GM18499 (cell line): ENCODE data around the gene PORCN.

ENCODE experiments used
- ATAC-seq: cut with Tn5 transposase; IDR thresholded peaks from one replicate; pipeline ENCODE4 v1.9.1; 2021; ENCODE audit warnings: moderate number of reproducible peaks; ENCODE audit not compliant: insufficient read depth, unreplicated experiment

PORCN gene

GRCh38 chrX:48508400-48509244 is at the start of gene PORCN:
Gene PORCN, plus strand, starts transcription at chrX:48508992. Its CDS starts 829 bp downstream, at chrX:48509821.
- no peak for ATAC-seq

- ATAC-seq = no peak
These were observed 49.3 kb upstream of the PORCN start for GRCh38 chrX:48459483-48459882.

- ATAC-seq = no peak
These were observed 48.8 kb upstream of the PORCN start for GRCh38 chrX:48460031-48460430.

DNA sequence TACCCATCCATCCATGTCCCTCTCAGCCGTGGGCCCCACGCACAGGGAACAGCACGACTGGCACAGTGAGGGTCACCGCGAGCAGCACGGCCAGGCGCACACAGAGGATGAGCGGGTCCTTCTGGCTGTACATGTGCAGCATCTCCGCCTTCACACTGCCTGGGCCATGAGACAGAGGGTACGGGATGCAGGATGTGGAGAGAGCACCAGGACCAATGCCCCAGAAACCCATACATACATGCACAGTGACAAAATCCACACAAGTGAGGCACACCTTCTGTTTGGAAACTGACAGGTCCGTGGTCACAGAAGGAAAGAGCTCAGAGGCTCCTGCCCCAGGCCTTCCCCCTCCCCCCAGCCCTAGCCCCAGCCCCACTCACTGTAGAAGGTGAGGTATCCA is 48.2 kb upstream of the PORCN start:
- ATAC-seq = no peak

- no peak for ATAC-seq
These were observed 47.0 kb upstream of the PORCN start for GRCh38 chrX:48461830-48462229.

GRCh38 chrX:48465336-48465933 is 43.4 kb upstream of the PORCN start:
- ATAC-seq = no peak

GRCh38 chrX:48466696-48467095 is 42.1 kb upstream of the PORCN start:
- ATAC-seq = no peak

DNA sequence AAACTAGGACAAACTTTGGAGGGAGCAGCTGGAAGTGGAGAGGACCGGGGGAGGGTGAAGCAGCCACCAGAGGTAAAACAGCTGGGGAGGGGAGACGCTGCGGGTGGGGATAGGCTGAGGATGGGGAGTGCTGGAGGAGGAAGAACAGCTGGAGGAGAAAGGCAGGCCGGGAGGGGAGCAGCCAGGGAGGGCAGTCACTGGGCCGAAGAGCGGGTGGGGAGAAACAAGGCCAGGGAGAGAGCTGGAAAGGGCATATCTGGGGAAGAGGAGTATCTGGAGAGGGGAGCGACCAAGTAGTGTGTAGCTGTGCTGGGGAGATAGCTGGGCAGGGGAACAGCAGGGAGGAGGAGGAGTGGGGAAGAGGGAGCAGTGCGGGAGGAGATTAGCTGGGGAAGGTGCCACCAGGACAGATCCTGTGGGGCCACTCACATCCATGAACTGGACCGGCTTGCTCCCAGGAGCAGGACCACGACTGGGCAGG is 41.5 kb upstream of the PORCN start:
- no peak for ATAC-seq

DNA sequence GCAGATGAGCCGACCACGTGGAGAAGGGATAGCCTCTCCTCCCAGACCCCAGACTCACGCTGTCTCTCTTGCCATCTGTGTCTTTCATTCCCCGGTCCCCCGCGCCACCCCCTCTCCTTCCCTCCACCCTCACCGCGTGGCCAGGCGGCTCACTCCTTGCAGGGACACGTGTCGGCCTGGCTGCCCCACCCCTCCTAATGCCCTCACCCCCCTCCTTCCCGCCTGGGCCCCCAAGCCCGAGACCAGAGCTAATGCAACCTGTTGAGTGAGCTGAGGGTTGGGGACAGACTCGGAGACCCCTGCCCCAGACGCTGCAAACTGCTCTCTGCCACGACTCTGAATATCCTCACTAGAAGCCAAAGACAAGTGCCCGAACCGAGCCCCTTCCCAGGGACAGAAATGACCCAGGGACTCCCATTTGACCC is 40.5 kb upstream of the PORCN start:
- ATAC-seq = no peak

- ATAC-seq = no peak
These were observed 39.8 kb upstream of the PORCN start for GRCh38 chrX:48468693-48469691.

DNA sequence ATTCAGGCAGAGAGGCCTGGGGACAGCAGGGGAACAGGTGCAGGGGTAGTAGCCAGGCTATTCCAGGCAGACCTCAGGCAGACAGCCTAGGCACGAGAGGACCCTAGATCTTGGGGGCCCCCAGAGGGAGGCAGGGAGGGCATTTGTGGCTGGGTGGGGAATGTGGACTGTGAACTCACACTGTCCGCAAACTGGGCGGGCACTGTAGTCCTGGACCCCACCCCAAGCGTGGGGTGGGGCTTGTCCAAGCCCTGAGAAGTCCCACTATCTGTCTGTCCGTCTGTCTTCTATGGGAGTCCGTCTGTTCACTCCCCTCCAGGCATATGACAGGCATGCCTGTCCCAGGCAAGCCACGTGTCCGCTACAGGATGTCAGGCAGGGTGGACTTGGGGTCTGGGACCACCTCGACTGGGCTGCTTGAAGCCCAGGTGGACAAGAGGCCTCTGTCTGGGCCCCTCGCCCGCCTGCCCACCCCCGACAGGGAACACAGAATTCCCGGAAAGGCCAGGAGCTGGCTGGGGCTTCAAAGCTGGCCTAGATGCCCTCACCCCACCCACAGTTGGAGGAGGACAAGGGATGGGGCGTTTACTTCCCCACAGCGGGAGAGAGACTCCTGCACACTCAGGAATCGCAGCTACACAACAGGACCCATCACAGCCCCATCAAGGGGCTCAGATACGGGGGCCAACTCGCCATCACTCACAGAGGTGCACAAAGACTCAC is 38.5 kb upstream of the PORCN start, which contains the start of gene SLC38A5:
TSS of gene SLC38A5 (minus strand) at position 151 of the 723 bp plus-strand sequence. CDS start 2,336 bp downstream, outside the sequence.
- no peak for ATAC-seq

GRCh38 chrX:48470833-48471118 is 38.0 kb upstream of the PORCN start:
- no peak for ATAC-seq

DNA sequence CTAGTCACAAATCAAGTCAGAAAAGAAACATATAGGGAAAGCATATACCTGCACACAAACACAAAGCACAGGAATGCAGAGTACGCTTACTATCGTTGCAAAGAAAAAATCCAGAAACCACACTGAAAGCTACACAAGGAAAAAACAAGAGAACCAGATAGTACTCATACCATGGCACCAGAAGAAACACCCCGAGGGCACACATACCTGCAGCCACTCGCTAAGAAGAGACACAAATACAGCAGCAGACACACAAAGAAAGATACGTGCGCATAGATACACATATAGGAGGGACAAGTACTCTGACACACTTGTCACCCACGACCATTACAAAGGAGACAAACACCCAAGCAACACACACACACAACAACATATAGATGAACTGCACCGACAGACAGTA is 37.3 kb upstream of the PORCN start:
- no peak for ATAC-seq

- no peak for ATAC-seq
These were observed 36.6 kb upstream of the PORCN start for GRCh38 chrX:48472225-48472624.

DNA sequence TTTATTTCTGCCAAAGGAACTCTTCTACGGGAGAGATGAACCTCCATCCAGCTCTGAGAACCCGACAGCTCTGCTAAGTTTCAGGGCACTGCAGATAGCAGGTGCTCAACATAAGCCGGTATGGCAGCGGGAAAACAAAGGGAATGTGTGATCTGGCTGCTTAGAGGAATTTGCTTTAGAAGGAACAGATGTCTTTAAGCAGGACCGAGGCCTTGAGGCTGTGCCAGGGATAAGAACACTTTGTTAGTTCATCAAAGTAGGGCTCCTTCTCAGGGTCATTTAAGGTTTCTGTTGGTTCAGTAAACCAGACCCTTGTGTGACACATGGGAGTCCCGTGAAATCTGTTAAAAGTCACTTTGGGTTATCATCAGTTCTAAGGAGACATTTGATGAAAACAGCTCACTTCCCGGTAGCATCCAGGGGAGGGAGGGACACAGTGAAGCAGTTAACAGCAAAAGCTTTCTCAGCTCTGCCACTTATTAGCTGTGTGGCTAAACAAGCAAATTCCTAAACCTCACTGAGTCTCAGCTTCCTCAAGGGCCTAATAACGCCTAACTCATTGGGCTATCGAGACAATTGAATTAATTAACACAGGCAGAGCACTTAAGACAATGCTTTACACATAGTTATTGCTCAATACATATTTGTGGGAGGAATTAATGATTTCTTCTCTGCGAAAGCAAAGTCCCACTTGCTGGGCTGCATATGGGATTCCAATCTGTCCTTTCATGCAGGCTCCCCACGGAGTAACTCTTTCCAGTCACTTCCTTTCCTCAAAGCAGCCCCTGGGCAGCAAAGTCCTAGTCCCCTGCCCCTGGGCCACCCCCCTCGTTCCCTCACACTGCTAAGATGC is 35.7 kb upstream of the PORCN start:
- no peak for ATAC-seq

GRCh38 chrX:48473704-48473990 is 35.1 kb upstream of the PORCN start:
- ATAC-seq = no peak

DNA sequence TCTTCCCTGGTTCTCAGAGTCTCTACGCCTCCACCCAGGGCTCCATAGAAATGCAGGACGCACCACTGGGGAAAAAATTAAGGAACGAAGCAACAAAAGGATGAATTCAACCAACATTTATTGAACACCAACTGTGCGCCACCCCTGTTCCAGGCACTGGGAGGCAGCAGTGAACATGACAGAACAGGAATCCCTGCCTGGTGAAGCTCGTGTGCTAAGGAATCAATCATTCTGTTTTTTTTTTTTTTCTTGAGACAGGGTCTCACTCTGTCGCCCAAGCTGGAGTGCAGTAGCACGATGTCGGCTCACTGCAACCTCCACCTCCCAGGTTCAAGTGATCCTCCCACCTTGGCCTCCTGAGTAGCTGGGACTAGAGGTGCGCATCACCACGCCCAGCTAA is 34.7 kb upstream of the PORCN start:
- no peak for ATAC-seq

- no peak for ATAC-seq
These were observed 34.2 kb upstream of the PORCN start for GRCh38 chrX:48474581-48474980.

GRCh38 chrX:48475296-48475695 is 33.5 kb upstream of the PORCN start:
- no peak for ATAC-seq
